ENCODE results near the gene ROBO2. TPM values are rescaled to one million over a fixed set of nuclear protein-coding genes. Genes with fewer than 3 reads are reported as not detected.

The ROBO2 gene
- total and polyA plus RNA-seq, 2 experiments from 2014 or later: 1.5 to 7.8 TPM

DNA sequence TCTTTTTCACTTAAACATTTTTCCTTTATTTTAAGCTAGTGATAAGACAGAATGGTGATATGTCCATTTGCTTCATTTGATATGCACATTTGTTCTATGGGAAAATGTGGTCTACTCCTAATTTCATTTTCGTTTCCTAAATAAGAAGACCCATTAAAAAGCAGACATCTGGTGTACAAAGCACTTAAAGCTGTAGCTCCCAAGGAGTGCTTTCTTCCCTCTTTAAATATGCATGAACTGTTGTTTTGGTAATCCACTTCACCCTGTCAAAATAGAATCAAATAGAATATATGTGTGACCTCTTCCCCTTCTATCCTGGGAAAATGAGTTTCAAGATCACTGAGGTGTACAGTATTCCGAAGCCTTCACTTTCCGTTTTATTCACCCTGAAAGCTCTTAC is 182.8 kb downstream of the ROBO2 start (continued):
- TF ChIP-seq EZH2 (IDR thresholded peaks at IDR 0.05; ENCODE audit: low read depth, unreplicated experiment) (no peak), EZH2phosphoT487 (IDR thresholded peaks at IDR 0.05; ENCODE audit: unreplicated experiment) (no peak), ZNF114 (CRISPR knock-in tag; IDR thresholded peaks at IDR 0.05) (no peak), ZNF331 (CRISPR knock-in tag; IDR thresholded peaks at IDR 0.05; ENCODE audit: low read depth) (no peak), JUNB (IDR thresholded peaks at IDR 0.05; ENCODE audit: unreplicated experiment) (no peak), CREB1 (CRISPR knock-in tag; IDR thresholded peaks at IDR 0.05; ENCODE audit: low read depth) (no peak), NANOG (IDR thresholded peaks at IDR 0.05; ENCODE audit: borderline replicate concordance) (no peak)
- TF ChIP-seq, protein P1, sequence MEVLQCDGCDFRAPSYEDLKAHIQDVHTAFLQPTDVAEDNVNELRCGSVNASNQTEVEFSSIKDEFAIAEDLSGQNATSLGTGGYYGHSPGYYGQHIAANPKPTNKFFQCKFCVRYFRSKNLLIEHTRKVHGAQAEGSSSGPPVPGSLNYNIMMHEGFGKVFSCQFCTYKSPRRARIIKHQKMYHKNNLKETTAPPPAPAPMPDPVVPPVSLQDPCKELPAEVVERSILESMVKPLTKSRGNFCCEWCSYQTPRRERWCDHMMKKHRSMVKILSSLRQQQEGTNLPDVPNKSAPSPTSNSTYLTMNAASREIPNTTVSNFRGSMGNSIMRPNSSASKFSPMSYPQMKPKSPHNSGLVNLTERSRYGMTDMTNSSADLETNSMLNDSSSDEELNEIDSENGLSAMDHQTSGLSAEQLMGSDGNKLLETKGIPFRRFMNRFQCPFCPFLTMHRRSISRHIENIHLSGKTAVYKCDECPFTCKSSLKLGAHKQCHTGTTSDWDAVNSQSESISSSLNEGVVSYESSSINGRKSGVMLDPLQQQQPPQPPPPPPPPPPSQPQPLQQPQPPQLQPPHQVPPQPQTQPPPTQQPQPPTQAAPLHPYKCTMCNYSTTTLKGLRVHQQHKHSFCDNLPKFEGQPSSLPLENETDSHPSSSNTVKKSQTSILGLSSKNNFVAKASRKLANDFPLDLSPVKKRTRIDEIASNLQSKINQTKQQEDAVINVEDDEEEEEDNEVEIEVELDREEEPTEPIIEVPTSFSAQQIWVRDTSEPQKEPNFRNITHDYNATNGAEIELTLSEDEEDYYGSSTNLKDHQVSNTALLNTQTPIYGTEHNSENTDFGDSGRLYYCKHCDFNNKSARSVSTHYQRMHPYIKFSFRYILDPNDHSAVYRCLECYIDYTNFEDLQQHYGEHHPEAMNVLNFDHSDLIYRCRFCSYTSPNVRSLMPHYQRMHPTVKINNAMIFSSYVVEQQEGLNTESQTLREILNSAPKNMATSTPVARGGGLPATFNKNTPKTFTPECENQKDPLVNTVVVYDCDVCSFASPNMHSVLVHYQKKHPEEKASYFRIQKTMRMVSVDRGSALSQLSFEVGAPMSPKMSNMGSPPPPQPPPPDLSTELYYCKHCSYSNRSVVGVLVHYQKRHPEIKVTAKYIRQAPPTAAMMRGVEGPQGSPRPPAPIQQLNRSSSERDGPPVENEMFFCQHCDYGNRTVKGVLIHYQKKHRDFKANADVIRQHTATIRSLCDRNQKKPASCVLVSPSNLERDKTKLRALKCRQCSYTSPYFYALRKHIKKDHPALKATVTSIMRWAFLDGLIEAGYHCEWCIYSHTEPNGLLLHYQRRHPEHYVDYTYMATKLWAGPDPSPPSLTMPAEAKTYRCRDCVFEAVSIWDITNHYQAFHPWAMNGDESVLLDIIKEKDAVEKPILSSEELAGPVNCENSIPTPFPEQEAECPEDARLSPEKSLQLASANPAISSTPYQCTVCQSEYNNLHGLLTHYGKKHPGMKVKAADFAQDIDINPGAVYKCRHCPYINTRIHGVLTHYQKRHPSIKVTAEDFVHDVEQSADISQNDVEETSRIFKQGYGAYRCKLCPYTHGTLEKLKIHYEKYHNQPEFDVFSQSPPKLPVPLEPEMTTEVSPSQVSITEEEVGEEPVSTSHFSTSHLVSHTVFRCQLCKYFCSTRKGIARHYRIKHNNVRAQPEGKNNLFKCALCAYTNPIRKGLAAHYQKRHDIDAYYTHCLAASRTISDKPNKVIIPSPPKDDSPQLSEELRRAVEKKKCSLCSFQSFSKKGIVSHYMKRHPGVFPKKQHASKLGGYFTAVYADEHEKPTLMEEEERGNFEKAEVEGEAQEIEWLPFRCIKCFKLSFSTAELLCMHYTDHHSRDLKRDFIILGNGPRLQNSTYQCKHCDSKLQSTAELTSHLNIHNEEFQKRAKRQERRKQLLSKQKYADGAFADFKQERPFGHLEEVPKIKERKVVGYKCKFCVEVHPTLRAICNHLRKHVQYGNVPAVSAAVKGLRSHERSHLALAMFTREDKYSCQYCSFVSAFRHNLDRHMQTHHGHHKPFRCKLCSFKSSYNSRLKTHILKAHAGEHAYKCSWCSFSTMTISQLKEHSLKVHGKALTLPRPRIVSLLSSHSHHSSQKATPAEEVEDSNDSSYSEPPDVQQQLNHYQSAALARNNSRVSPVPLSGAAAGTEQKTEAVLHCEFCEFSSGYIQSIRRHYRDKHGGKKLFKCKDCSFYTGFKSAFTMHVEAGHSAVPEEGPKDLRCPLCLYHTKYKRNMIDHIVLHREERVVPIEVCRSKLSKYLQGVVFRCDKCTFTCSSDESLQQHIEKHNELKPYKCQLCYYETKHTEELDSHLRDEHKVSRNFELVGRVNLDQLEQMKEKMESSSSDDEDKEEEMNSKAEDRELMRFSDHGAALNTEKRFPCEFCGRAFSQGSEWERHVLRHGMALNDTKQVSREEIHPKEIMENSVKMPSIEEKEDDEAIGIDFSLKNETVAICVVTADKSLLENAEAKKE (CRISPR knock-in tag; IDR thresholded peaks at IDR 0.05): no peak

DNA sequence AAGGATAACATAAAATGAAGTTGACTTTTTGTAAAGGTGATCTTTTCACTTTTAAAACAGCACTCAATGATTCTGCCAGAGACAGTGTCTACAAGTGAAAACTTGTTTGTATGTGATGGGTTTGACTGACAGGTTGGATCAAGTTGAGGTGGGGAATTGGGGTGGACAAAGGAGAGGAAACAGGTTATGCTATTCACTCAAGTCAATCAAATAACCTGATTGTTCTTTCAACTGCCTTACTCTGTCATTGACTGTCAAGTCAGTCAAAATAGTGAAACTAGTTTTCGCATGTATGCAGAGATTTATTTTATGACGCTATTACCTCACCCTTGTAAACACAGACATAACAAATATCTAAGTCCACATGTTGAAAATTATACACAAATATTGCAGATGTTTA is 187.7 kb downstream of the ROBO2 start:
- DNase-seq (ENCODE audit: low spot score): no peak
- no peak overlapping the region for H3K4me3 Mint-ChIP-seq
- H3K4me1 ChIP-seq (ENCODE audit: insufficient read depth): no peaks in the 10 kb centered on the region
- H3K4me2 ChIP-seq: no peak overlapping the region
- no peak overlapping the region for H3K4me3 ChIP-seq
- H2AFZ ChIP-seq: no peak overlapping the region
- no peaks in the 10 kb centered on the region for H3K79me2 ChIP-seq (replicated peaks; ENCODE audit: insufficient read depth)
- ATAC-seq: no peak
- H3K36me3 Mint-ChIP-seq (ENCODE audit: low read depth): no peaks in the 10 kb centered on the region
- no peaks in the 10 kb centered on the region for H3K27me3 ChIP-seq (ENCODE audit: insufficient read depth)
- no peaks in the 10 kb centered on the region for H3K27me3 Mint-ChIP-seq (ENCODE audit: insufficient read depth, low read depth, poor library complexity)
- H3F3A ChIP-seq (replicated peaks; ENCODE audit: low read depth): no peaks in the 10 kb centered on the region
- H4K20me1 ChIP-seq (replicated peaks; ENCODE audit: insufficient read depth): no peaks in the 10 kb centered on the region
- peaks cover 3% of the 10 kb centered on the region; the same call in 2 of the 3 replicates for H3K4me1 Mint-ChIP-seq
- TF ChIP-seq POLR2AphosphoS5 (IDR thresholded peaks at IDR 0.05; ENCODE audit: low read depth) (no peak), ZNF114 (CRISPR knock-in tag; IDR thresholded peaks at IDR 0.05) (no peak), NANOG (IDR thresholded peaks at IDR 0.05; ENCODE audit: borderline replicate concordance) (no peak), JUNB (IDR thresholded peaks at IDR 0.05; ENCODE audit: unreplicated experiment) (no peak)
- no peak overlapping the region for H3K27ac Mint-ChIP-seq
- no peaks in the 10 kb centered on the region for H3K9me3 Mint-ChIP-seq
- no peaks in the 10 kb centered on the region for H3K9me2 ChIP-seq (ENCODE audit: insufficient read depth)
- no peaks in the 10 kb centered on the region for H3K36me3 ChIP-seq (ENCODE audit: insufficient read depth)
- H3K27ac ChIP-seq (ENCODE audit: low read depth): no peak overlapping the region
